ENCODE data around the gene FADS3. TPM values are rescaled to one million over a fixed set of nuclear protein-coding genes. Genes with fewer than 3 reads are reported as not detected.

Gene FADS3
- total RNA-seq, 4 donors from 2014 or later, result 9.5 to 76.7 (median 18.4) TPM

GRCh38 chr11:61912991-61913698, 21.8 kb upstream of the FADS3 start:
- no peak overlapping the region for H3K27ac ChIP-seq
- TF ChIP-seq POLR2A (IDR thresholded peaks at IDR 0.05), result no peak
- DNase-seq, result peak in 1 of 3 donors; percentile 38

GRCh38 chr11:61912530-61912898, 21.2 kb upstream of the FADS3 start:
- DNase-seq, result peak in 1 of 3 donors; percentile 54

More at GRCh38 chr11:61912991-61913698, 21.8 kb upstream of the FADS3 start:
- Histone ChIP-seq H3K36me3 (no peaks in the 10 kb centered on the region), H3K9me3 (no peaks in the 10 kb centered on the region), H3K4me1 (peaks cover 0 to 22% (median 4%) of the 10 kb centered on the region in 4 donors), H3K4me3 (no peak overlapping the region), H3K27me3 (peaks cover 0 to 5% of the 10 kb centered on the region in 2 donors)

GRCh38 chr11:61911701-61912529, 20.6 kb upstream of the FADS3 start:
- Histone ChIP-seq H3K36me3 (no peaks in the 10 kb centered on the region), H3K4me3 (no peak overlapping the region), H3K9me3 (no peaks in the 10 kb centered on the region), H3K27ac (peak overlapping the region in 1 of 4 donors; percentile 3), H3K4me1 (peaks cover 0 to 16% (median under 1%) of the 10 kb centered on the region in 4 donors), H3K27me3 (peaks cover 0 to 1% of the 10 kb centered on the region in 2 donors)
- peak in 2 of 3 donors; percentile 42 for DNase-seq
- TF ChIP-seq POLR2A (IDR thresholded peaks at IDR 0.05), result no peak
- no peak for TF ChIP-seq CTCF (IDR thresholded peaks at IDR 0.05)

More at GRCh38 chr11:61912530-61912898, 21.2 kb upstream of the FADS3 start:
- H3K9me3 ChIP-seq, result no peaks in the 10 kb centered on the region
- H3K36me3 ChIP-seq, result no peaks in the 10 kb centered on the region
- no peak overlapping the region for H3K4me3 ChIP-seq
- no peak overlapping the region for H3K27ac ChIP-seq
- H3K27me3 ChIP-seq, result peaks cover 0 to 5% of the 10 kb centered on the region in 2 donors
- peaks cover 0 to 16% (median 3%) of the 10 kb centered on the region in 4 donors for H3K4me1 ChIP-seq
- TF ChIP-seq CTCF (IDR thresholded peaks at IDR 0.05) (no peak), POLR2A (IDR thresholded peaks at IDR 0.05) (no peak)

GRCh38 chr11:61911128-61911700, 19.9 kb upstream of the FADS3 start:
- peaks cover 0 to 3% (median 0%) of the 10 kb centered on the region in 3 donors for H3K36me3 ChIP-seq
- no peak for TF ChIP-seq CTCF (IDR thresholded peaks at IDR 0.05)
- no peak for TF ChIP-seq POLR2A (IDR thresholded peaks at IDR 0.05)
- DNase-seq, result no peak
- no peak overlapping the region for H3K4me3 ChIP-seq
- peaks cover 0 to 16% (median 0%) of the 10 kb centered on the region in 4 donors for H3K4me1 ChIP-seq
- H3K27me3 ChIP-seq, result no peaks in the 10 kb centered on the region
- no peaks in the 10 kb centered on the region for H3K9me3 ChIP-seq
- H3K27ac ChIP-seq, result peak overlapping the region in 2 of 4 donors; percentile 2 to 3

GRCh38 chr11:61910187-61911127, 19.1 kb upstream of the FADS3 start:
- H3K36me3 ChIP-seq, result peaks cover 0 to 9% (median 0%) of the 10 kb centered on the region in 3 donors
- peak in 1 of 3 donors; percentile 39 for DNase-seq
- TF ChIP-seq CTCF (IDR thresholded peaks at IDR 0.05) (no peak), POLR2A (IDR thresholded peaks at IDR 0.05) (no peak)
- peaks cover 0 to 16% (median 0%) of the 10 kb centered on the region in 4 donors for H3K4me1 ChIP-seq
- no peaks in the 10 kb centered on the region for H3K9me3 ChIP-seq
- H3K4me3 ChIP-seq, result no peak overlapping the region
- H3K27me3 ChIP-seq, result no peaks in the 10 kb centered on the region
- peak overlapping the region in 1 of 4 donors; percentile 2 for H3K27ac ChIP-seq

All from Peyer's patch (tissue), 4 donors.